Kidney (tissue), 14 donors: ENCODE results near the gene PDE4D. TPM values are rescaled to one million over a fixed set of nuclear protein-coding genes. Genes with fewer than 3 reads are reported as not detected.
A peak's percentile ranks its signal among the peaks of the same experiment; 100 is the strongest.

ENCODE experiments used
- DNase-seq, 5 donors: peaks; one replicate each; pipeline ENCODE4 v3.0.0-alpha.2; 2013 to 2020
- FAIRE-seq: peaks from 2 replicates; lab custom pipeline; 2012; peaks lifted over from hg19 to GRCh38; lab: Jason Lieb, UNC
- H3K27ac ChIP-seq, 2 donors: one replicate each; pipeline ENCODE4 v1.7.0; 2013; ENCODE audit warnings: low read depth in 2 of 2, low read length in 2 of 2, inconsistent platforms in 1 of 2
- H3K27me3 ChIP-seq: one replicate; pipeline ENCODE4 v1.7.1; 2013; ENCODE audit warnings: low read length, inconsistent platforms; ENCODE audit not compliant: control insufficient read depth, insufficient read depth
- H3K36me3 ChIP-seq, 3 donors: one replicate each; pipeline versions ENCODE4 v1.7.0 to v1.7.1; 2013; ENCODE audit warnings: low read length in 3 of 3, control low read depth in 1 of 3, inconsistent platforms in 1 of 3; ENCODE audit not compliant: insufficient read depth in 3 of 3, control insufficient read depth in 2 of 3
- H3K4me1 ChIP-seq, 3 donors: one replicate each; pipeline versions ENCODE4 v1.7.0 to v1.7.1; 2013; ENCODE audit warnings: low read length in 3 of 3, inconsistent platforms in 1 of 3, low read depth in 1 of 3; ENCODE audit not compliant: control insufficient read depth in 2 of 3, insufficient read depth in 2 of 3
- H3K4me3 ChIP-seq, 3 donors: one replicate each; pipeline versions ENCODE4 v1.7.0 to v1.8.1; 2013; ENCODE audit warnings: low read length in 3 of 3, control low read depth in 1 of 3, inconsistent platforms in 1 of 3
- H3K9ac ChIP-seq, 3 donors: one replicate each; pipeline versions ENCODE4 v1.7.0 to v1.7.1; 2013; ENCODE audit warnings: low read length in 3 of 3, control low read depth in 1 of 3, inconsistent platforms in 1 of 3
- H3K9me3 ChIP-seq, 3 donors: one replicate each; pipeline versions ENCODE4 v1.7.0 to v1.7.1; 2013; ENCODE audit warnings: low read length in 3 of 3, control low read depth in 1 of 3, inconsistent platforms in 1 of 3; ENCODE audit not compliant: control insufficient read depth in 2 of 3, insufficient read depth in 1 of 3
- intact Hi-C: fragments of 100-400 bp; cut with DNase I; formaldehyde crosslinking; loops from one replicate; pipeline ENCODE4 v1.11.1; 2022
- polyA plus RNA-seq: library from polyadenylated mRNA; stranded (reverse); fragments of 350-450 nt; fragmentation: Illumina TruSeq; extraction: RNeasy Lipid Tissue Mini Kit (QIAGEN cat#74804); gene quantifications from one replicate; pipeline ENCODE4 v1.2.3, GENCODE V29; 2014; ENCODE audit warnings: low read depth, low replicate concordance; ENCODE audit not compliant: insufficient read depth
- total RNA-seq: library from RNA; stranded (reverse); fragmentation: NEBNext Ultra II Directional; extraction: Animal tissue kit (Norgen Biotek cat#: 25700); gene quantifications from one replicate; pipeline ENCODE4 v1.2.1, GENCODE V29; 2021
- TF ChIP-seq, protein P1 (sequence below): IDR thresholded peaks from 3 replicates; pipeline ENCODE4 v1.5.1; 2012; ENCODE audit warnings: mild to moderate bottlenecking, moderate library complexity, borderline replicate concordance; ENCODE audit not compliant: insufficient read depth; ENCODE audit errors: extremely low read depth
- donor health status: control.
- donor health status: control.
- donor health status: control.
- donor health status: control.
- donor health status: control.
- donor health status: DM: yes; HTN: yes; CAD: no.
- donor health status: Normal renal cell carcinoma (clear cell type).

PDE4D gene
- total and polyA plus RNA-seq, 2 donors from 2014 or later, result 9.2 to 78.9 TPM

DNA sequence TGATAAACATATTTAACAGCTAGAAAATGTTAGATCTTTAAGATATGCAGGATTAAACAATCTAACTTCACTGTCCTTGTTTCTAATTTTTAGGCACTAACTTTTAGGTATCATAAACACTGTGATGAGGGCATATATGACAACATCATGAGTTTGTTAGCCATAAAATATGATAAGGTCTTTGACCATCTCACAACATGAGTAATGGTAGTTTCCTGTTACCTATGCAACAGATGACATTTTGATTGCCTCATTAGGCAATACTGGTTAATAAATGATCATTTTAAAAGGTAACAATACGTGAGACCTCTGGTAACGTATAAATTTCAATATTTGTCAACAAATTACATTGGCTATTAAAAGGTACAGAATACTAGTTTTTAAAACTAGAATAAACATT, 613.5 kb downstream of the PDE4D start:
- Histone ChIP-seq H3K27me3 (no peaks in the 10 kb centered on the region), H3K27ac (no peak overlapping the region), H3K9me3 (no peaks in the 10 kb centered on the region), H3K9ac (no peak overlapping the region), H3K36me3 (no peaks in the 10 kb centered on the region), H3K4me3 (no peak overlapping the region), H3K4me1 (peaks cover 4 to 12% (median 6%) of the 10 kb centered on the region in 3 donors)
- TF ChIP-seq, protein P1, sequence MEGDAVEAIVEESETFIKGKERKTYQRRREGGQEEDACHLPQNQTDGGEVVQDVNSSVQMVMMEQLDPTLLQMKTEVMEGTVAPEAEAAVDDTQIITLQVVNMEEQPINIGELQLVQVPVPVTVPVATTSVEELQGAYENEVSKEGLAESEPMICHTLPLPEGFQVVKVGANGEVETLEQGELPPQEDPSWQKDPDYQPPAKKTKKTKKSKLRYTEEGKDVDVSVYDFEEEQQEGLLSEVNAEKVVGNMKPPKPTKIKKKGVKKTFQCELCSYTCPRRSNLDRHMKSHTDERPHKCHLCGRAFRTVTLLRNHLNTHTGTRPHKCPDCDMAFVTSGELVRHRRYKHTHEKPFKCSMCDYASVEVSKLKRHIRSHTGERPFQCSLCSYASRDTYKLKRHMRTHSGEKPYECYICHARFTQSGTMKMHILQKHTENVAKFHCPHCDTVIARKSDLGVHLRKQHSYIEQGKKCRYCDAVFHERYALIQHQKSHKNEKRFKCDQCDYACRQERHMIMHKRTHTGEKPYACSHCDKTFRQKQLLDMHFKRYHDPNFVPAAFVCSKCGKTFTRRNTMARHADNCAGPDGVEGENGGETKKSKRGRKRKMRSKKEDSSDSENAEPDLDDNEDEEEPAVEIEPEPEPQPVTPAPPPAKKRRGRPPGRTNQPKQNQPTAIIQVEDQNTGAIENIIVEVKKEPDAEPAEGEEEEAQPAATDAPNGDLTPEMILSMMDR, result no peak
- no peak for DNase-seq
- no peak for FAIRE-seq
- intact Hi-C loops, result no loop called here

DNA sequence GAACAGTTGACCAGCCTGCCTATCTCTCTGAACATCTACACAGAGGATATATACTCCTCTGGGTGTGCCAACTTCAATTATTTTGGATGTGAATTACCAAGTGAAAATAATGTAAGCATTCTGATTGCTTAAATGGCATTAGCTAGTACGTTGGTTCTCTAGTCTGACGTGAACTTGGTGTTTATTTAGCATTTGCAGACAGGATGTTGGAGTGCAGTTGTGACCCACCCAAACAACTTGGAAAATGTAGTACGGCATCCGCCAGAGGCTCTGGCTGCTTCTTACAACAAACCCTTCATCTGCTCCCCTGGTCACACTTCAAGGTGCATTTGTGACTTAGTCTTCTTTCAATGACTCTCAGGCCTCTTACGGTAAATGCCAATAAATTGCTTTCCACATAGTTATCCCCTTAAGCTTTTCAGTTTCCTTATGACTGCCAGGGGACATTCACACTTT, 616.6 kb downstream of the PDE4D start:
- H3K4me1 ChIP-seq, result peaks cover 6 to 12% (median 6%) of the 10 kb centered on the region in 3 donors
- H3K27me3 ChIP-seq, result no peaks in the 10 kb centered on the region
- H3K4me3 ChIP-seq, result peak overlapping the region in 1 of 3 donors; percentile 7
- H3K9ac ChIP-seq, result peak overlapping the region in 1 of 3 donors; percentile 3
- no peaks in the 10 kb centered on the region for H3K9me3 ChIP-seq
- H3K27ac ChIP-seq, result peak overlapping the region; percentile 32 to 63
- H3K36me3 ChIP-seq, result no peaks in the 10 kb centered on the region
- intact Hi-C loops, result no loop called here
- TF ChIP-seq, protein P1, result no peak
- FAIRE-seq, result no peak
- DNase-seq, result peak in 1 of 5 donors; percentile 58

DNA sequence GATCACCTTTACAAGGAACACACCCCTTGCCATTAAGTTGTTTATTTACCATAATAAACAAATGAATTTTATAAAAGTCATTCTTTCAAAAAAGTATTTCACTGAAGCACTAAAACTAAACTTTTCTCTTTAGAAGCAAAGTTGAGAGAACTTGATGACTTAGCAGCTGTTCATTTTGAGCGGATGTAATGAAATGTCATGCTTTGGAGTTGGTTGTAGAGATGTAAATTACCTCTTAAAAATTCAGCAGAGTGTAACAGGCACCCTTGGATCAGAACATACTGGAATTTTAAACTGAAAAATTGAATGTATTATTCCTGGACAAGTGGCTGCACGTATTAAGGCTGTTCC, 617.2 kb downstream of the PDE4D start:
- Histone ChIP-seq H3K9me3 (no peaks in the 10 kb centered on the region), H3K36me3 (no peaks in the 10 kb centered on the region), H3K4me3 (peak overlapping the region; percentile 80 to 86 (median 85)), H3K27ac (peak overlapping the region; percentile 80 to 84), H3K27me3 (no peaks in the 10 kb centered on the region), H3K9ac (peak overlapping the region in 2 of 3 donors; percentile 68 to 79), H3K4me1 (peaks cover 6 to 12% (median 6%) of the 10 kb centered on the region in 3 donors)
- TF ChIP-seq, protein P1, result no peak
- intact Hi-C loops, result no loop called here
- DNase-seq (peak in 1 of 5 donors; percentile 53), FAIRE-seq (no peak)
